Fibroblast of lung (primary cell): Measurements from ENCODE around the gene MROH7. TPM values are rescaled to one million over a fixed set of nuclear protein-coding genes. Genes with fewer than 3 reads are reported as not detected.

Source experiments
- DNase-seq, 2 donors: peaks; one replicate each; pipeline versions ENCODE4 v3.0.0 to v3.0.0-alpha.2; 2010; ENCODE audit warnings: low read depth in 2 of 2
- H2AFZ ChIP-seq: 2 replicates; pipeline ENCODE4 v1.5.1; 2012; ENCODE audit warnings: low read length, control low read depth, inconsistent platforms
- H3K27ac ChIP-seq: 2 replicates; pipeline ENCODE4 v1.5.1; 2011; ENCODE audit warnings: low read length, control low read depth; ENCODE audit not compliant: insufficient read depth
- H3K27me3 ChIP-seq: 2 replicates; pipeline ENCODE4 v1.5.1; 2011; ENCODE audit warnings: mild to moderate bottlenecking, low read length; ENCODE audit not compliant: control insufficient read depth, insufficient read depth
- H3K36me3 ChIP-seq: 2 replicates; pipeline ENCODE4 v1.5.1; 2011; ENCODE audit warnings: low read length; ENCODE audit not compliant: control insufficient read depth, insufficient read depth
- H3K4me1 ChIP-seq: 2 replicates; pipeline ENCODE4 v1.5.1; 2011; ENCODE audit warnings: low read length; ENCODE audit not compliant: control insufficient read depth, insufficient read depth; ENCODE audit errors: extremely low read depth
- H3K4me2 ChIP-seq: 2 replicates; pipeline ENCODE4 v1.5.1; 2011; ENCODE audit warnings: low read length, control low read depth; ENCODE audit not compliant: insufficient read depth; ENCODE audit errors: extremely low read depth
- H3K4me3 ChIP-seq, 4 experiments: fragments of 200-600 bp in 1 of 4; sonication (generic) in 1 of 4; replicated peaks in 1 of 4; 2 replicates each; pipeline ENCODE4 v1.5.1; 2011 to 2016; ENCODE audit warnings: low read length in 4 of 4, low read depth in 3 of 4, mild to moderate bottlenecking in 3 of 4, control low read depth in 2 of 4, inconsistent platforms in 1 of 4, mixed read lengths in 1 of 4; ENCODE audit not compliant: insufficient read depth in 1 of 4; ENCODE audit errors: control extremely low read depth in 1 of 4
- H3K79me2 ChIP-seq: 2 replicates; pipeline ENCODE4 v1.5.1; 2012; ENCODE audit warnings: mild to moderate bottlenecking, low read length, inconsistent platforms; ENCODE audit not compliant: control insufficient read depth, insufficient read depth
- H3K9ac ChIP-seq: 2 replicates; pipeline ENCODE4 v1.5.1; 2011; ENCODE audit warnings: mild to moderate bottlenecking, low read length, control low read depth; ENCODE audit not compliant: insufficient read depth
- H3K9me3 ChIP-seq: 2 replicates; pipeline ENCODE4 v1.5.1; 2012; ENCODE audit warnings: low read depth, low read length; ENCODE audit not compliant: control insufficient read depth, insufficient read depth
- H4K20me1 ChIP-seq: 2 replicates; pipeline ENCODE4 v1.5.1; 2011; ENCODE audit warnings: low read length; ENCODE audit not compliant: control insufficient read depth, insufficient read depth; ENCODE audit errors: extremely low read depth
- EZH2 ChIP-seq: IDR thresholded peaks from 2 replicates; pipeline ENCODE4 v1.5.1; 2012; ENCODE audit warnings: low read length, control low read depth, mild to moderate bottlenecking; ENCODE audit errors: missing control alignments
- polyA plus RNA-seq, 2 donors: library from polyadenylated mRNA; depleted of rRNA in 1 of 2; stranded (reverse) in 1 of 2; unstranded in 1 of 2; fragments of >200 nt; gene quantifications; 2 replicates each; pipeline ENCODE4 v1.2.1, GENCODE V29; 2011 to 2012; ENCODE audit warnings: missing spikeins in 1 of 2
- total RNA-seq: library from RNA; depleted of rRNA; stranded (reverse); fragments of >200 nt; gene quantifications from 2 replicates; pipeline ENCODE4 v1.2.1, GENCODE V29; 2014
- TF ChIP-seq, protein P1 (sequence below), 2 donors: IDR thresholded peaks in 1 of 2; conservative IDR thresholded peaks in 1 of 2; 1 replicate in 1 of 2; 2 replicates in 1 of 2; pipeline ENCODE4 v1.5.1; 2011 to 2012; ENCODE audit warnings: low read length in 2 of 2, control low read depth in 1 of 2, inconsistent platforms in 1 of 2, low read depth in 1 of 2, mild to moderate bottlenecking in 1 of 2

Gene MROH7
- total and polyA plus RNA-seq, 2 donors (not counting 1 experiment from before 2014, with no cell fraction given), result 0.01 to 0.33 TPM

DNA sequence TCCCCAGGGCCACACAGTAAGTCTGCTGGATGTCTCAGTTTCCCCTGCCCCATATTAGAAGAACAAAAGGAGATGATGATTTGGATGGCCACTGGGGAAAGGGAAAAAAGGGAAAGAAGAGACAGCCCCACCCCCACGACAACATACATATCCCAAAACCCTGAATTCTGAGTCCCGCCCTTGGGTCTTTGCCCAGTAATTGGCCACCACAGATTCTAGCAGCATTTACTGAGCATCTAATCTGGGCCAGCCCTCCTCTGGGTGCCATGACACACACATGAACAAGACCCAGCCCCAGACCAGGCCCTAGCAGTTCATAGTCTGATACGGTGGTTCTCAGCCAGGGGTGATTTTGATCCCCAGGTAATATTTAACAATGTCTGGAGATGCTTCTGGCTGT lies 68.8 kb downstream of the MROH7 start:
- Histone ChIP-seq H3K9me3 (no peaks in the 10 kb centered on the region), H3K27me3 (peaks cover 7% of the 10 kb centered on the region), H3K4me2 (no peak overlapping the region), H3K36me3 (no peaks in the 10 kb centered on the region), H3K4me3 (no peak overlapping the region), H3K9ac (no peak overlapping the region), H3K4me1 (no peaks in the 10 kb centered on the region), H4K20me1 (no peaks in the 10 kb centered on the region), H3K27ac (no peak overlapping the region), H2AFZ (no peak overlapping the region), H3K79me2 (no peaks in the 10 kb centered on the region)
- TF ChIP-seq EZH2, result no peak
- TF ChIP-seq, protein P1, sequence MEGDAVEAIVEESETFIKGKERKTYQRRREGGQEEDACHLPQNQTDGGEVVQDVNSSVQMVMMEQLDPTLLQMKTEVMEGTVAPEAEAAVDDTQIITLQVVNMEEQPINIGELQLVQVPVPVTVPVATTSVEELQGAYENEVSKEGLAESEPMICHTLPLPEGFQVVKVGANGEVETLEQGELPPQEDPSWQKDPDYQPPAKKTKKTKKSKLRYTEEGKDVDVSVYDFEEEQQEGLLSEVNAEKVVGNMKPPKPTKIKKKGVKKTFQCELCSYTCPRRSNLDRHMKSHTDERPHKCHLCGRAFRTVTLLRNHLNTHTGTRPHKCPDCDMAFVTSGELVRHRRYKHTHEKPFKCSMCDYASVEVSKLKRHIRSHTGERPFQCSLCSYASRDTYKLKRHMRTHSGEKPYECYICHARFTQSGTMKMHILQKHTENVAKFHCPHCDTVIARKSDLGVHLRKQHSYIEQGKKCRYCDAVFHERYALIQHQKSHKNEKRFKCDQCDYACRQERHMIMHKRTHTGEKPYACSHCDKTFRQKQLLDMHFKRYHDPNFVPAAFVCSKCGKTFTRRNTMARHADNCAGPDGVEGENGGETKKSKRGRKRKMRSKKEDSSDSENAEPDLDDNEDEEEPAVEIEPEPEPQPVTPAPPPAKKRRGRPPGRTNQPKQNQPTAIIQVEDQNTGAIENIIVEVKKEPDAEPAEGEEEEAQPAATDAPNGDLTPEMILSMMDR (conservative IDR thresholded peaks at IDR 0.05 in 1 of 2, IDR thresholded peaks at IDR 0.05 in 1 of 2; ENCODE audit: low read depth in 1 of 2, low read length in 2 of 2), result no peak
- DNase-seq, result no peak

DNA sequence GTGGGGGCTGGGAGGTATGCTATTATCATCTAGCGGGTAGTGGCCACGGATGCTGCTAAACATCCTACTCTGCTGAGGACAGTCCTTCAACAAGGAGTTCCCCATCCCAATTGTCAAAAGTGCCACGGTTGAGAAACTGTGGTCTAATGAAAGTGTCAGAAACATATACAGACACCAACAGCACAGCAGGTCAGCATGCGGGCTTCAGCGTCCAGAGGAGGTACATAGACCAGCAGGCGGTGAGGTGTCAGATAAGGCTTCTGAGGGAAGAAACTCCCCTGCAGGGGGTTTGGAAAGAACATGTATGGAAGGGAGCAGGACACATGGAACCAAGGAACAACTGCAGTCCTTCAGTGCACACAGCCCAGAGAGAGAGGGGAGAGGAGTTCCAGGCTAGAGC lies 69.3 kb downstream of the MROH7 start:
- Histone ChIP-seq H3K4me2 (no peak overlapping the region), H3K9me3 (no peaks in the 10 kb centered on the region), H3K4me1 (no peaks in the 10 kb centered on the region), H3K79me2 (no peaks in the 10 kb centered on the region), H4K20me1 (no peaks in the 10 kb centered on the region), H2AFZ (no peak overlapping the region), H3K9ac (no peak overlapping the region), H3K36me3 (no peaks in the 10 kb centered on the region), H3K27ac (no peak overlapping the region), H3K27me3 (peaks cover 7% of the 10 kb centered on the region), H3K4me3 (no peak overlapping the region)
- TF ChIP-seq EZH2, result no peak
- TF ChIP-seq, protein P1 (conservative IDR thresholded peaks at IDR 0.05 in 1 of 2, IDR thresholded peaks at IDR 0.05 in 1 of 2; ENCODE audit: low read depth in 1 of 2, low read length in 2 of 2), result no peak
- DNase-seq, result no peak

DNA sequence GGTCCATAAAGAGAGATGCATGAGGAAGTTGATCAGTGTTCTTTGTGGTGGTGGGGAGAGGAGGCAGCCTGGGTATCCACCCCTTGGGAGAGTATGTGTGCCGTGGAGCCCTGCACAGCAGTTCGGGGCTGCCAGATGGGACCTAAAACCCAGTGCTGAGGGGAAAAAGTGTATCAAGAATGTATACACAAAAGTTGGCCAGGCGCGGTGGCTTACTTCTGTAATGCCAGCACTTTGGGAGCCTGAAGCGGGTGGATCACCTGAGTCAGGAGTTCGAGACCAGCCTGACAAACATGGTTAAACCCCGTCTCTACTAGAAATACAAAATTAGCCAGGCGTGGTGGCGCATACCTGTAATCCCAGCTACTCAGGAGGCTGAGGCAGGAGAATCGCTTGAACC lies 70.0 kb downstream of the MROH7 start:
- DNase-seq, result no peak
- Histone ChIP-seq H3K36me3 (no peaks in the 10 kb centered on the region), H3K79me2 (peaks cover 2% of the 10 kb centered on the region), H3K4me1 (no peaks in the 10 kb centered on the region), H3K4me3 (no peak overlapping the region), H3K9me3 (no peaks in the 10 kb centered on the region), H3K27me3 (peaks cover 7% of the 10 kb centered on the region), H3K27ac (no peak overlapping the region), H3K9ac (no peak overlapping the region), H3K4me2 (no peak overlapping the region), H4K20me1 (no peaks in the 10 kb centered on the region), H2AFZ (no peak overlapping the region)
- TF ChIP-seq EZH2, result no peak
- TF ChIP-seq, protein P1 (conservative IDR thresholded peaks at IDR 0.05 in 1 of 2, IDR thresholded peaks at IDR 0.05 in 1 of 2; ENCODE audit: low read depth in 1 of 2, low read length in 2 of 2), result no peak
